ENCODE results near the gene C1orf159.
"Not testable (repeated sequence)": the region's sequence is repeated elsewhere in the genome, so short reads cannot be mapped to it uniquely, and the experiment has no call there.

Gene C1orf159

DNA sequence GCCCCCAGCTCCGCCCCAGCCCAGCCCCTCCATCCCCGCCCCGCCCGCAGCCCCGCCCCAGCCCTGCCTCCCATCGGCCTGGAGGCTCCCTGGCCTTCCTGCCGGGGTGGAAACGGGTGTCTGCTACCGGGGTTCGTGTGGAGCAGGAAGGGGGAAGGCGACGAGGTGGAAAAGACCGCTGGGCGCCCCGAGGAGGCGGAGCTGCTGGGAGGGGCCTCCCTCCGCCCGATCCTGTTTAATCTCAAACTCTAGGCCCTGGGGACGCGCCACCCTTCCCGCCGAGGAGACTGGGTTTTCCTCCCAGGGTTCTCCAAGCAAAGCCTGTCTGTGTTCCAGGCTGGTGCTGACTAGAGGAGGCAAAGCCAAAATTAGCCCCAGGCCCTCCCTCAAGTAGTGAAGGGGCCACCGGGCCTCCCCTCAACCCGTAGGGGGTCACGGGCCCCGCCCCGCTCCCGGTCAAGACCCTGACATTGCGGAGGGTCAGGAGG, 41.6 kb upstream of the C1orf159 start:
- TF ChIP-seq, protein P1, sequence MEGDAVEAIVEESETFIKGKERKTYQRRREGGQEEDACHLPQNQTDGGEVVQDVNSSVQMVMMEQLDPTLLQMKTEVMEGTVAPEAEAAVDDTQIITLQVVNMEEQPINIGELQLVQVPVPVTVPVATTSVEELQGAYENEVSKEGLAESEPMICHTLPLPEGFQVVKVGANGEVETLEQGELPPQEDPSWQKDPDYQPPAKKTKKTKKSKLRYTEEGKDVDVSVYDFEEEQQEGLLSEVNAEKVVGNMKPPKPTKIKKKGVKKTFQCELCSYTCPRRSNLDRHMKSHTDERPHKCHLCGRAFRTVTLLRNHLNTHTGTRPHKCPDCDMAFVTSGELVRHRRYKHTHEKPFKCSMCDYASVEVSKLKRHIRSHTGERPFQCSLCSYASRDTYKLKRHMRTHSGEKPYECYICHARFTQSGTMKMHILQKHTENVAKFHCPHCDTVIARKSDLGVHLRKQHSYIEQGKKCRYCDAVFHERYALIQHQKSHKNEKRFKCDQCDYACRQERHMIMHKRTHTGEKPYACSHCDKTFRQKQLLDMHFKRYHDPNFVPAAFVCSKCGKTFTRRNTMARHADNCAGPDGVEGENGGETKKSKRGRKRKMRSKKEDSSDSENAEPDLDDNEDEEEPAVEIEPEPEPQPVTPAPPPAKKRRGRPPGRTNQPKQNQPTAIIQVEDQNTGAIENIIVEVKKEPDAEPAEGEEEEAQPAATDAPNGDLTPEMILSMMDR (IDR thresholded peaks at IDR 0.05; ENCODE audit: low read depth, low read length) = no peak
- DNase-seq = no peak
- no peak overlapping the region for H3K27ac ChIP-seq

DNA sequence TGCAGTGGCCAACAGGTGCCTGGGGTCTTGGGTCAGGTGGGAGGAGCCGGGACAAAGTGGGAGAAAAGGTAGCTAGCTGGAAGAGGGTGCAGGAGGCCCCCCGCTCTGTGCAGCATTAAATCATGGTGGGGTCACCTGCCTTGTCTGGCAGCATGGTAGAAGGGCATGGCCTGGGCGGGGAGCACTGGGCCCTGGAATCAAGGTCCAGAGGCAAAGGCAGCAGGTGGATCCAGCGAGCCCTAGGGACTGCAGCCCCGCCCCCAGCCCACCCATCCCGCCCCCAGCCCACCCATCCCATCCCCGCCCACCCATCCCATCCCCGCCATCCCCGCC, 41.1 kb upstream of the C1orf159 start:
- Histone ChIP-seq H3K9me3 (ENCODE audit: severe bottlenecking) (peaks cover 8% of the 10 kb centered on the region), H3K27me3 (ENCODE audit: insufficient read depth, low read depth, severe bottlenecking) (no peaks in the 10 kb centered on the region), H3K36me3 (no peaks in the 10 kb centered on the region), H3K27ac (no peak overlapping the region), H3K4me3 (ENCODE audit: low read depth, low read length) (no peak overlapping the region)
- DNase-seq = no peak
- TF ChIP-seq, protein P1 (IDR thresholded peaks at IDR 0.05; ENCODE audit: low read depth, low read length) = no peak

More for the DNA sequence above, 41.6 kb upstream of the C1orf159 start:
- Histone ChIP-seq H3K36me3 (no peaks in the 10 kb centered on the region), H3K9me3 (ENCODE audit: severe bottlenecking) (peaks cover 8% of the 10 kb centered on the region), H3K27me3 (ENCODE audit: insufficient read depth, low read depth, severe bottlenecking) (no peaks in the 10 kb centered on the region), H3K4me3 (ENCODE audit: low read depth, low read length) (no peak overlapping the region)

DNA sequence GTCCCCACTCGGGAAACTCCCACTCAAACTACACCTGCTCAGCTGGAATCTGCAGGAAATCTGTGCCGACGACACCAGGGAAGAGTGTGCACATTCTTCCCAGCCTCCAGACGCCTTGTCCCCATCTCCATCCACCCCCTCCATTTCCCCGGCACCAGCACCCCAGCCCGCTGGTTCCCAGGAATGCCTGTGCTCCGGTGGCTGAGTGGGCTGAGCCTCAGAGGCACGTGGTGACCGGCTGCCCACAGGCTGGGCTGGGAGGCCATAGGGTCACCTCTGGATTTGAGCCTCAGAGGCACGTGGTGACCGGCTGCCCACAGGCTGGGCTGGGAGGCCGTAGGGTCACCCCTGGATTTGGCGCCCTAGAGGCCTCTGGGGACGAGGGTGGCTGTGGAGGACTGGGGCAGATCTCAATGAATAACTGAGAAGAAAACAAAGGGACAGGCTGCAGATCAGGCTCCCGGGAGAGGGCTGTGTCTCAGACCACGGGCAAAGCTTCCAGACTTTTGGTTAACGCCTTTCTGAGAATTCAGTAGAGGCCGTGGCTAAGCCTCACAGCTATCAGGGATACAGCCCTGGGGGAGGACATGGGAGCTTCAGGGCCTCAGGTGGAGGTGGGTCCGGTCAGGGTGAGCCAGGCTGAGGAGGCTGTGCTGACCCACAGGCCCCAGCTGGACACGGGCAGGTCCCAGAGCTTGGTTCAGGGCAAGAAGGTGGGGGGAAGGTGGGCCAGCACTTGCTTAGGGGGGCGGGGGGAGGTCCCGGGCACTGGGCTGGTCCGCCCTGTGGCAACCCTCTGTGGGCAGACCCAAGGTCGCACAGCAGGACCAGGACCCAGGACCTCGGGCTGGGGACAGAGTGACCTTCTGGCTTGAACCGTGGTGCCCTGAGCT, 40.5 kb upstream of the C1orf159 start:
- Histone ChIP-seq H3K9me3 (ENCODE audit: severe bottlenecking) (peaks cover 12% of the 10 kb centered on the region), H3K27me3 (ENCODE audit: insufficient read depth, low read depth, severe bottlenecking) (no peaks in the 10 kb centered on the region), H3K27ac (no peak overlapping the region), H3K36me3 (no peaks in the 10 kb centered on the region), H3K4me3 (ENCODE audit: low read depth, low read length) (no peak overlapping the region)
- TF ChIP-seq, protein P1 (IDR thresholded peaks at IDR 0.05; ENCODE audit: low read depth, low read length) = no peak
- no peak for DNase-seq

DNA sequence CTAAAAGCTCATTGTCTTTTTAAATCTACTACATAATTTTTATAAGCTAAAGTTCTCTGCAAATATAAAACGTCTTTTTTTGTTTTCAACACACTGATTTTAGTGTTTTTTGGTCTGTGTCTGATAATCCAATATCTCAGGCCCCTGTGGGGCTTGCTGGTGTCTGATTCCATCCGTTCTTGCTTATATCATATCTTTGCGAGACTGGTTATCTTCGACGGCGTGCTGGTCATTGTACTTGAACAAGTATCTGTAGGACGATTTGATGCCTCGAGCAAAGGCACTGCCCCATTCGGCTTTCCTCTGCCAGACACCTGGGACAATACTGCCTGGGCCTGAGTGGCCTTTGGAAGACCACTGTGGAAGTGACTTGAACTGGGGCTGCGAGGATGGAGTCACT, 39.4 kb upstream of the C1orf159 start:
- Histone ChIP-seq H3K9me3 (ENCODE audit: severe bottlenecking) (peaks cover 13% of the 10 kb centered on the region), H3K27ac (no peak overlapping the region), H3K27me3 (ENCODE audit: insufficient read depth, low read depth, severe bottlenecking) (no peaks in the 10 kb centered on the region), H3K36me3 (no peaks in the 10 kb centered on the region), H3K4me3 (ENCODE audit: low read depth, low read length) (no peak overlapping the region)
- DNase-seq = no peak
- TF ChIP-seq, protein P1 (IDR thresholded peaks at IDR 0.05; ENCODE audit: low read depth, low read length) = no peak

DNA sequence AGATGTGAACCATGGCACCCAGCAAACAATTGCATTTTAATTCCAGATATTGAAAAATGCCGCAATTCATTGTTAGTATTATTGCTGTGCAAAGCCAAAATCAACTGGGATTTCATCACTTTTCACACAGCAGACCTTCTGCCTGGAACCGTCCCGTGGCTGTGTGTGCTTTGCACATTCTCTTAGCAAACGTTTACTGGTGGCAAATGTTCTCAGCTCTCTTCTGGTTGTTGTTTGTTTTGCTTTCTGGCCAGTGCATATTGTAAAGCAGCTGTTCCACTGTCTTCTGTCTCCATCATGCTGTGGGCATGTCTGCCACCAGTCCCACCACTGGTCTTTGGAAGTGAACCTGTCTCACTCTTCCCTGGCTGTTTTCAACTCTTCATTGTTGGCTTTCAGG, 38.0 kb upstream of the C1orf159 start:
- TF ChIP-seq, protein P1 (IDR thresholded peaks at IDR 0.05; ENCODE audit: low read depth, low read length) = no peak
- DNase-seq = no peak
- H3K27ac ChIP-seq = no peak overlapping the region
- H3K27me3 ChIP-seq (ENCODE audit: insufficient read depth, low read depth, severe bottlenecking) = no peaks in the 10 kb centered on the region
- H3K36me3 ChIP-seq = no peaks in the 10 kb centered on the region
- no peak overlapping the region for H3K4me3 ChIP-seq (ENCODE audit: low read depth, low read length)
- peaks cover 13% of the 10 kb centered on the region for H3K9me3 ChIP-seq (ENCODE audit: severe bottlenecking)

DNA sequence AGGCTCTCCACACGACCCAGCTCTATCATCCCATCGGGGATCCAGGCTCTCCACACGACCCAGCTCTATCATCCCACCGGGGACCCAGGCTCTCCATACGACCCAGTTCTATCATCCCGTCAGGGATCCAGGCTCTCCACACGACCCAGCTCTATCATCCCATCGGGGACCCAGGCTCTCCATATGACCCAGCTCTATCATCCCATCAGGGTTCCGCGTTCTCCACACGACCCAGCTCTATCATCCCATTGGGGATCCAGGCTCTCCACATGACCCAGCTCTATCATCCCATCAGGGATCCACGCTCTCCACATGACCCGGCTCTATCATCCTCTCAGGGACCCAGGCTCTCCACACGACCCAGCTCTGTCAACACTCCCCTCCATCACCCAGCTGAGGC, 37.3 kb upstream of the C1orf159 start:
- not testable (repeated sequence) for H3K4me3 ChIP-seq (ENCODE audit: low read depth, low read length); H3K27me3 ChIP-seq (ENCODE audit: insufficient read depth, low read depth, severe bottlenecking); DNase-seq; H3K27ac ChIP-seq; H3K36me3 ChIP-seq
- peaks cover 13% of the 10 kb centered on the region for H3K9me3 ChIP-seq (ENCODE audit: severe bottlenecking)

DNA sequence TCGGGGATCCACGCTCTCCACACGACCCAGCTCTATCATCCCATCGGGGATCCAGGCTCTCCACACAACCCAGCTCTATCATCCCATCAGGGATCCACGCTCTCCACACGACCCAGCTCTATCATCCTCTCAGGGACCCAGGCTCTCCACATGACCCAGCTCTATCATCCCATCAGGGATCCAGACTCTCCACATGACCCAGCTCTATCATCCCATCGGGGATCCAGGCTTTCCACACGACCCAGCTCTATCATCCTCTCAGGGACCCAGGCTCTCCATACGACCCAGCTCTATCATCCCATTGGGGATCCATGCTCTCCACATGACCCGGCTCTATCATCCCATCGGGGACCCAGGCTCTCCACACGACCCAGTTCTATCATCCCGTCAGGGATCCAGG, 36.5 kb upstream of the C1orf159 start:
- not testable (repeated sequence) for H3K4me3 ChIP-seq (ENCODE audit: low read depth, low read length); DNase-seq; H3K27me3 ChIP-seq (ENCODE audit: insufficient read depth, low read depth, severe bottlenecking); H3K27ac ChIP-seq; H3K36me3 ChIP-seq
- H3K9me3 ChIP-seq (ENCODE audit: severe bottlenecking) = peaks cover 13% of the 10 kb centered on the region
